GM11168 (cell line): ENCODE measurements around the gene IMMT.

ENCODE experiments used
- in situ Hi-C: fragments of 300-500 bp; cut with MboI; formaldehyde crosslinking; loops from one replicate; pipeline ENCODE4 v1.12.0; 2022; ENCODE audit warnings: low sequenced_read_pairs; ENCODE audit not compliant: unreplicated experiment

Gene IMMT

GRCh38 chr2:86203614-86204013, 8.4 kb upstream of the IMMT start:
- in situ Hi-C loops: loop anchor here (10.0 kb wide), 1 partner anchor 989 kb away; no protein-coding TSS in a partner anchor

DNA sequence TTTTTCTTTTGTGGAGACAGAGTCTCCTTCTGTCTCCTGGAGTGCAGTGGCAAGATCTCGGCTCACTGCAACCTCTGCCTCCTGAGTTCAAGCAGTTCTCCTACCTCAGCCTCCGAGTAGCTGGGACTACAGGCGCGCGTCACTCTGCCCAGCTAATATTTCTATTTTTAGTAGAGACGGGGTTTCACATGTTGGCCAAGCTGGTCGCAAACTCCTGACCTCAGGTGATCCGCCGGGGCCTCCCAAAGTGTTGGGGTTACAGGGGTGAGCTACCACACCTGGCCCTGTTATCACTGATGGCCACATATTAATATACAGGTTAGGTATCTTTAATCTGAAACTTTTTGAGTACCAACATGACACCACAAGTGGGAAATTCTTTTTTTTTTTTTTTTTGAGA, 7.4 kb upstream of the IMMT start:
- in situ Hi-C loops: loop anchor here (10.0 kb wide), 1 partner anchor 988 kb away; no protein-coding TSS in a partner anchor

- in situ Hi-C loops: loop anchor here (10.0 kb wide), 1 partner anchor 988 kb away; no protein-coding TSS in a partner anchor
These were observed 7.1 kb upstream of the IMMT start for GRCh38 chr2:86202336-86202692.

DNA sequence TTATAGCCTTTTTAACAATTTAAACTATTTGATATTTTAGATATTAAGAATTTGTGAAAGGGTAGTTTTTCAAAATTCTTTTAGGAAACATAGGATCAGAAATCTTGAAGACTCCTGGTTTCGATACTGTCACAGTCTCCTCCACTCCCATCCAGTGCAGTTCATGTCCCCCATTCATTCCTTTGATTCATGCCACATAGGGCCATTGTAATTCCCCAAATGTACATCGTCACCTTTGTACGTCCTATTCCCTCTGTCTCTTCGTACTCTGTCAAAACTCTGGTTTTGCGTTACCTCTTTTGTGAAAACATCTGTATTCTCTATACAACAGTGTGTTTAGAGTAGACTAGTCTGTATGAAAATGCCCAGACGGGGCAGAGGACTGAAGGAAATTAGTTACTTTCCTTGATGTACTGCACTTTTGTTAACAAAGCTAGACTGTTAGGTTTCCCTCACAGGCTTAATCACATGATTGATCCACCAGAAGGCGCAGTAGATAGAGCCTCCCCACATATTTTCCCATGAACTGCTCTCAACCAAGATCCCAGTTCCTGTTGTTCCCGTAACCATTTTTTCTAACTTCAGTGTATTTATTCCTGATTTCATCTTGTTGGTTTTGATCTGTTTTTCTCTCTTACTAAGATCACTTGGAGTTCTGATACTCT, 6.5 kb upstream of the IMMT start:
- in situ Hi-C loops: loop anchor here (10.0 kb wide), 1 partner anchor 987 kb away; no protein-coding TSS in a partner anchor

DNA sequence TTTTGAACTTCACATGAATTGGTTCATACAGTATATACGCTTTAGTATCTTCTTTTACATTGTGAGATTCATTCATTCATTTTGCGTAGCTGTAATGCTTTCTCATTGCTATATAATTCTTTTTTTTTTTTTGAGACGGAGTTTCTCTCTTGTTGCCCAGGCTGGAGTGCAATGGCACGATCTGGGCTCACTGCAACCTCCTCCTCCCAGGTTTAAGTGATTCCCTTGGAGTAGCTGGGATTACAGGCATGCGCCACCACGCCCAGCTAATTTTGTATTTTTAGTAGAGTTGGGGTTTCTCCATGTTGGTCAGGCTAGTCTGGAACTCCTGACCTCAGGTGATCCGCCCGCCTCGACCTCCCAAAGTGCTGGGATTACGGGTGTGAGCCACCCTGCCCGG, 5.3 kb upstream of the IMMT start:
- in situ Hi-C loops: loop anchor here (10.0 kb wide), 1 partner anchor 986 kb away; no protein-coding TSS in a partner anchor

DNA sequence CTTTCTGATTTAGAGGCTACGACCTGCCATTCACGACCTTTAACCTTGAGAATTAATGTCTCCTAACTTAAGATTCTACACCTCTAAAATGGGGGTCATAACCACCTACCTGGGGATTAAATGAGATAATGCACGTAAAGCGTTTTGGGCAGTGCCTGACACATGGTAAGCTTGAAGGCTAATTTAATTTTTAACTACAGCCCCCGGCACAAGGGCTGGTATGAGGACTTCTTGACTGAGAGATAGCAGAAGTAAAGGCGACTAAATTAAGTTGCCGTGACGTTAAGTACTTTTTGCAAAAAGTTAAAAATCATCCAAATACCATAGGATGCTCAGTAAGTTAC, 4.5 kb upstream of the IMMT start:
- in situ Hi-C loops: loop anchor here (10.0 kb wide), 1 partner anchor 985 kb away; no protein-coding TSS in a partner anchor

- in situ Hi-C loops: no loop called here
These were observed 636 bp upstream of the IMMT start for GRCh38 chr2:86195808-86196387.

DNA sequence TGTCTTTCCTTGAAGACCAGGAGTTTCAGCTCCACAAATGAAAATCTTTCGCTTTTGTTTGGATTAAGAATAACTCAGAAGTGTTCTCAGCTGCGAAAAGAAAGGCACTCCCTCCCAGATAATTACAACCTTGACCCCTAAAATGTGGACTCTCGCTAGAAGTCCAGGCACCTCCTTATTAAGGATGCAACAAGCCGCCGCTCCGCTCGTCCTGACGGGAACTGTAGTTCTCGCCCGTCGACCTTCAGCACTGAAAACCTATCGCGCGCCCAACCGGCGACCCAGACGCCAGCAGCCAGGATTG, 559 bp downstream of the IMMT start:
- in situ Hi-C loops: no loop called here

- in situ Hi-C loops: no loop called here
These were observed 1.2 kb downstream of the IMMT start for GRCh38 chr2:86193901-86194567.

- in situ Hi-C loops: no loop called here
These were observed 5.4 kb downstream of the IMMT start for GRCh38 chr2:86189782-86190416.

GRCh38 chr2:86186431-86186830, 8.8 kb downstream of the IMMT start:
- in situ Hi-C loops: no loop called here

GRCh38 chr2:86185517-86186212, 9.6 kb downstream of the IMMT start:
- in situ Hi-C loops: no loop called here

- in situ Hi-C loops: no loop called here
These were observed 18.7 kb downstream of the IMMT start for GRCh38 chr2:86176597-86176996.

- in situ Hi-C loops: no loop called here
These were observed 19.4 kb downstream of the IMMT start for GRCh38 chr2:86175828-86176227.

- in situ Hi-C loops: no loop called here
These were observed 20.8 kb downstream of the IMMT start for GRCh38 chr2:86174445-86174844.

- in situ Hi-C loops: no loop called here
These were observed 22.7 kb downstream of the IMMT start for GRCh38 chr2:86172610-86173009.

DNA sequence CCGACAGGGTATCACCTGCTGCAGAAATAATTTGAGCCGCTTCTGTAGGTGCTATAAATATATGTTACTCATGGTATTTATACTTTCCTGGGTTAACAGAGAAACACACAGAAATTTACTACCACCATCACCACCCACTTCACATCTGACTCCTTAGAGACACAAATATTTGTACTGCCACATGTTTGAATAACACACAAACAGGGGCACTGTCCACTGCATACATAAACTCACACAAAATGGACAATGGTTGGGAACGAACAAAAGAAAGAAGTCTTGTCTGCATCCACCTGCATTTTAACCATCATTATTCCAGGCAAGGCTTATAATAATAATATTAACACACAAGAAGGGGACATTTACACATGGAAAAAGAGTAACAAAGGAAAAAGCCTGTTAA, 24.0 kb downstream of the IMMT start:
- in situ Hi-C loops: no loop called here

DNA sequence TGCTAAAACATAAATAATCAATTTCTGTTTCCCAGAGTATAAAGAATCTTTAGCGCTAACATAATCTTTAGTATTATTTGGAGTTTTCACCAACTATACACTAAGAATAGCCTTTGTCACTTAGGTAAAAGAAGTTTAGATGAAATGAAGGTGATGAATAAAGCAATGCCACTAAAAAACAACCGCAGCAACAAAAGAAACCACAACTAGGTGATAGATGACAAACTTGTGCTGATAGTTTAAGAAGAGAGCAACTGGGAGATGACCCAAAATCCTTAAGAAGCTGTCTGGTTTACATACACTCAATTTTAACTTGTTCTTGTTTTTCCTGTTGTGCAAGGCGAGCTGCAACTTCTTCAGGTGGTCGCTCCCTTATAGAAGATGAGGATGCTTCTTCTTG, 24.8 kb downstream of the IMMT start:
- in situ Hi-C loops: no loop called here

GRCh38 chr2:86160156-86160952, 34.9 kb downstream of the IMMT start:
- in situ Hi-C loops: no loop called here

- in situ Hi-C loops: no loop called here
These were observed 37.0 kb downstream of the IMMT start for GRCh38 chr2:86158286-86158685.
